ENCODE data around the gene SP4. TPM values are rescaled to one million over a fixed set of nuclear protein-coding genes. Genes with fewer than 3 reads are reported as not detected.

Gene SP4
- total and polyA plus RNA-seq, 2 donors (not counting 1 experiment from before 2014, with no cell fraction given): 7.1 to 42.4 TPM

GRCh38 chr7:21407796-21408480 lies 19.9 kb upstream of the SP4 start:
- WGBS (ENCODE audit: insufficient coverage): 88% methylated on average over 4 of the region's 4 CpGs
- no peak for TF ChIP-seq EZH2 (IDR thresholded peaks at IDR 0.05; ENCODE audit: borderline replicate concordance, insufficient read depth, low read depth, low read length, poor library complexity, severe bottlenecking)
- TF ChIP-seq CTCF (IDR thresholded peaks at IDR 0.05): no peak
- DNase-seq (no peak), ATAC-seq (ENCODE audit: low read depth) (no peak)
- POLR2A ChIA-PET: no interaction called here
- Histone ChIP-seq H3K9me3 (ENCODE audit: control extremely low read depth in 1 of 3, control insufficient read depth in 2 of 3, insufficient read depth in 1 of 3, low read length in 2 of 3) (peaks cover 0 to 4% (median 0%) of the 10 kb centered on the region in 3 donors), H4K20me1 (ENCODE audit: control insufficient read depth, insufficient read depth, low read length, poor library complexity, severe bottlenecking) (no peaks in the 10 kb centered on the region), H2AFZ (ENCODE audit: insufficient read depth, low read depth, low read length, poor library complexity, severe bottlenecking) (no peak overlapping the region), H3K4me1 (ENCODE audit: control insufficient read depth in 2 of 2, insufficient read depth in 2 of 2, low read length in 2 of 2) (peaks cover 0 to 7% of the 10 kb centered on the region in 2 donors), H3K4me3 (ENCODE audit: control extremely low read depth in 1 of 5, extremely low read depth in 1 of 5, insufficient read depth in 1 of 5, low read depth in 2 of 5, low read length in 4 of 5) (no peak overlapping the region), H3K79me2 (ENCODE audit: control insufficient read depth, insufficient read depth, low read length) (no peaks in the 10 kb centered on the region), H3K36me3 (replicated peaks in 1 of 2; ENCODE audit: control extremely low read depth in 1 of 2, control insufficient read depth in 1 of 2, extremely low read depth in 1 of 2, insufficient read depth in 2 of 2, low read length in 1 of 2) (no peaks in the 10 kb centered on the region), H3K4me2 (replicated peaks; ENCODE audit: low read depth, low read length, poor library complexity, severe bottlenecking) (no peak overlapping the region), H3K9ac (ENCODE audit: low read length) (no peak overlapping the region), H3K27ac (ENCODE audit: low read length in 2 of 2) (no peak overlapping the region), H3K27me3 (replicated peaks in 1 of 4; ENCODE audit: control extremely low read depth in 1 of 4, control insufficient read depth in 3 of 4, insufficient read depth in 4 of 4, low read length in 3 of 4) (peaks cover 0 to 3% (median 0%) of the 10 kb centered on the region in 4 experiments)
- Mint-ChIP-seq H3K27me3 (no peaks in the 10 kb centered on the region), H3K4me1 (peaks cover 19% of the 10 kb centered on the region), H3K27ac (no peak overlapping the region), H3K9me3 (ENCODE audit: insufficient read depth) (peaks cover 5% of the 10 kb centered on the region), H3K4me3 (no peak overlapping the region)
- intact Hi-C loops (cut with micrococcal nuclease): no loop called here
- CTCF ChIA-PET: no interaction called here

- DNase-seq (peak; percentile 15), ATAC-seq (ENCODE audit: low read depth) (no peak)
- Histone ChIP-seq H2AFZ (ENCODE audit: insufficient read depth, low read depth, low read length, poor library complexity, severe bottlenecking) (no peak overlapping the region), H3K4me2 (replicated peaks; ENCODE audit: low read depth, low read length, poor library complexity, severe bottlenecking) (no peak overlapping the region), H3K79me2 (ENCODE audit: control insufficient read depth, insufficient read depth, low read length) (no peaks in the 10 kb centered on the region), H3K9me3 (ENCODE audit: control extremely low read depth in 1 of 3, control insufficient read depth in 2 of 3, insufficient read depth in 1 of 3, low read length in 2 of 3) (peaks cover 0 to 4% (median 0%) of the 10 kb centered on the region in 3 donors), H3K4me1 (ENCODE audit: control insufficient read depth in 2 of 2, insufficient read depth in 2 of 2, low read length in 2 of 2) (peaks cover 0 to 9% of the 10 kb centered on the region in 2 donors), H3K36me3 (replicated peaks in 1 of 2; ENCODE audit: control extremely low read depth in 1 of 2, control insufficient read depth in 1 of 2, extremely low read depth in 1 of 2, insufficient read depth in 2 of 2, low read length in 1 of 2) (no peaks in the 10 kb centered on the region), H3K9ac (ENCODE audit: low read length) (no peak overlapping the region), H3K27me3 (replicated peaks in 1 of 4; ENCODE audit: control extremely low read depth in 1 of 4, control insufficient read depth in 3 of 4, insufficient read depth in 4 of 4, low read length in 3 of 4) (peaks cover 0 to 1% (median 0%) of the 10 kb centered on the region in 4 experiments), H4K20me1 (ENCODE audit: control insufficient read depth, insufficient read depth, low read length, poor library complexity, severe bottlenecking) (no peaks in the 10 kb centered on the region), H3K27ac (ENCODE audit: low read length in 2 of 2) (no peak overlapping the region), H3K4me3 (ENCODE audit: control extremely low read depth in 1 of 5, extremely low read depth in 1 of 5, insufficient read depth in 1 of 5, low read depth in 2 of 5, low read length in 4 of 5) (no peak overlapping the region)
- TF ChIP-seq CTCF (IDR thresholded peaks at IDR 0.05): no peak
- TF ChIP-seq EZH2 (IDR thresholded peaks at IDR 0.05; ENCODE audit: borderline replicate concordance, insufficient read depth, low read depth, low read length, poor library complexity, severe bottlenecking): no peak
- no peak overlapping the region for H3K27ac Mint-ChIP-seq
- peaks cover 20% of the 10 kb centered on the region for H3K4me1 Mint-ChIP-seq
- no peaks in the 10 kb centered on the region for H3K27me3 Mint-ChIP-seq
- peaks cover 5% of the 10 kb centered on the region for H3K9me3 Mint-ChIP-seq (ENCODE audit: insufficient read depth)
- ChIA-PET POLR2A (no interaction called here), CTCF (no interaction called here)
- intact Hi-C loops (cut with micrococcal nuclease): no loop called here
- H3K4me3 Mint-ChIP-seq: no peak overlapping the region
- 89% methylated on average over 1 of the region's 3 CpGs for WGBS (ENCODE audit: insufficient coverage)
Measured at GRCh38 chr7:21408481-21408820, 19.4 kb upstream of the SP4 start.

Data from B cell (primary cell).